BE2C (cell line): ENCODE results near the gene CORO1C.

Source experiments
- DNase-seq: peaks from one replicate; pipeline ENCODE4 v3.0.0-alpha.2; 2020
- H3K27me3 ChIP-seq: fragments of 250-450 bp; sonication (Bioruptor Pico); 2 replicates; pipeline ENCODE4 v1.5.1; 2020; ENCODE audit warnings: mild to moderate bottlenecking
- H3K36me3 ChIP-seq: fragments of 250-450 bp; sonication (Bioruptor Pico); 2 replicates; pipeline ENCODE4 v1.5.1; 2020; ENCODE audit warnings: mild to moderate bottlenecking
- H3K4me1 ChIP-seq: fragments of 250-450 bp; sonication (Bioruptor Pico); 2 replicates; pipeline ENCODE4 v1.5.1; 2020
- H3K4me3 ChIP-seq: 2 replicates; pipeline ENCODE4 v1.5.1; 2011; ENCODE audit warnings: low read depth, low read length
- H3K9me3 ChIP-seq: fragments of 250-450 bp; sonication (Bioruptor Pico); 2 replicates; pipeline ENCODE4 v1.5.1; 2020
- CTCF ChIP-seq: IDR thresholded peaks from 2 replicates; pipeline ENCODE4 v1.5.1; 2012; ENCODE audit warnings: mild to moderate bottlenecking, low read depth, low read length

The CORO1C gene

GRCh38 chr12:108598553-108599250, 132.6 kb downstream of the CORO1C start:
- H3K4me1 ChIP-seq: peaks cover 5% of the 10 kb centered on the region
- no peaks in the 10 kb centered on the region for H3K9me3 ChIP-seq
- TF ChIP-seq CTCF: no peak
- no peak overlapping the region; the same call in 1 of the 2 replicates for H3K4me3 ChIP-seq
- no peaks in the 10 kb centered on the region for H3K36me3 ChIP-seq
- DNase-seq: no peak
- no peaks in the 10 kb centered on the region for H3K27me3 ChIP-seq

GRCh38 chr12:108597559-108598471, 133.5 kb downstream of the CORO1C start, which contains the start of gene TMEM119:
TMEM119 (minus strand) TSS chr12:108598084; CDS start chr12:108592383, 5,701 bp downstream.
- TF ChIP-seq CTCF: no peak
- H3K36me3 ChIP-seq: no peaks in the 10 kb centered on the region

GRCh38 chr12:108596854-108597558, 134.3 kb downstream of the CORO1C start:
- Histone ChIP-seq H3K36me3 (no peaks in the 10 kb centered on the region), H3K27me3 (no peaks in the 10 kb centered on the region), H3K9me3 (no peaks in the 10 kb centered on the region), H3K4me3 (peak overlapping the region; percentile 58), H3K4me1 (peaks cover 5% of the 10 kb centered on the region)
- peak; percentile 41 for DNase-seq
- no peak for TF ChIP-seq CTCF

More at GRCh38 chr12:108597559-108598471, 133.5 kb downstream of the CORO1C start, which contains the start of gene TMEM119:
- peak; percentile 60 for DNase-seq
- Histone ChIP-seq H3K27me3 (no peaks in the 10 kb centered on the region), H3K9me3 (no peaks in the 10 kb centered on the region), H3K4me1 (peaks cover 5% of the 10 kb centered on the region), H3K4me3 (peak within 1 kb of the TSS; percentile 58)

GRCh38 chr12:108595711-108596647, 135.3 kb downstream of the CORO1C start:
- Histone ChIP-seq H3K4me3 (no peak overlapping the region), H3K27me3 (no peaks in the 10 kb centered on the region)

More at GRCh38 chr12:108595711-108596647, 135.3 kb downstream of the CORO1C start:
- H3K36me3 ChIP-seq: no peaks in the 10 kb centered on the region
- H3K9me3 ChIP-seq: no peaks in the 10 kb centered on the region
- no peak for DNase-seq
- no peak for TF ChIP-seq CTCF
- H3K4me1 ChIP-seq: peaks cover 5% of the 10 kb centered on the region
